NCI-H82 (cell line): Measurements from ENCODE around the gene TM9SF2.
"Not testable (repeated sequence)": the region's sequence is repeated elsewhere in the genome, so short reads cannot be mapped to it uniquely, and the experiment has no call there.

ENCODE experiments used
- DNase-seq: peaks from one replicate; lab custom pipeline; 2025; lab: John Stamatoyannopoulos, UW

The TM9SF2 gene, protein sequence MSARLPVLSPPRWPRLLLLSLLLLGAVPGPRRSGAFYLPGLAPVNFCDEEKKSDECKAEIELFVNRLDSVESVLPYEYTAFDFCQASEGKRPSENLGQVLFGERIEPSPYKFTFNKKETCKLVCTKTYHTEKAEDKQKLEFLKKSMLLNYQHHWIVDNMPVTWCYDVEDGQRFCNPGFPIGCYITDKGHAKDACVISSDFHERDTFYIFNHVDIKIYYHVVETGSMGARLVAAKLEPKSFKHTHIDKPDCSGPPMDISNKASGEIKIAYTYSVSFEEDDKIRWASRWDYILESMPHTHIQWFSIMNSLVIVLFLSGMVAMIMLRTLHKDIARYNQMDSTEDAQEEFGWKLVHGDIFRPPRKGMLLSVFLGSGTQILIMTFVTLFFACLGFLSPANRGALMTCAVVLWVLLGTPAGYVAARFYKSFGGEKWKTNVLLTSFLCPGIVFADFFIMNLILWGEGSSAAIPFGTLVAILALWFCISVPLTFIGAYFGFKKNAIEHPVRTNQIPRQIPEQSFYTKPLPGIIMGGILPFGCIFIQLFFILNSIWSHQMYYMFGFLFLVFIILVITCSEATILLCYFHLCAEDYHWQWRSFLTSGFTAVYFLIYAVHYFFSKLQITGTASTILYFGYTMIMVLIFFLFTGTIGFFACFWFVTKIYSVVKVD

DNA sequence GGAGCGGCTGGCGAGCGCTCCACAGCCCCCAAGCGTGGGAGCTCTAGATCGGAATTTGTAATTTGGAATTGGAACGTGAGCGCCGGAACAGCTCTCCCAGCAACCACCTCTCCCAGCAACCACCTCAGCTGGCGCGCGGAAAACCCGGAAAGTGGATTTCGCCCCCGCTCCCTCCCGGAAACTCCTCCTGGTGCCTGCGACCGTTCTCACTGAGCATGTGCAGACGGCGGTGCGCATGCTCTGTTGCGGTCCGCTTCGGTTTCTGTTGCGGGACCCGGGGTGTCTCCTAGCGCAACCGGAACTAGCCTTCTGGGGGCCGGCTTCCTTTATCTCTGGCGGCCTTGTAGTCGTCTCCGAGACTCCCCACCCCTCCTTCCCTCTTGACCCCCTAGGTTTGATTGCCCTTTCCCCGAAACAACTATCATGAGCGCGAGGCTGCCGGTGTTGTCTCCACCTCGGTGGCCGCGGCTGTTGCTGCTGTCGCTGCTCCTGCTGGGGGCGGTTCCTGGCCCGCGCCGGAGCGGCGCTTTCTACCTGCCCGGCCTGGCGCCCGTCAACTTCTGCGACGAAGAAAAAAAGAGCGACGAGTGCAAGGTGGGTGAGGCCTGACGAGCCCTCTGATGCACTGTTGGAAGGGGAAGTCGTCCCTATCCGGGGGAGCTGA lies at the start of gene TM9SF2:
TSS of gene TM9SF2 (plus strand) at position 289 of the 664 bp plus-strand sequence. CDS start at position 424, 135 bp downstream.
- DNase-seq: peak; percentile 99

DNA sequence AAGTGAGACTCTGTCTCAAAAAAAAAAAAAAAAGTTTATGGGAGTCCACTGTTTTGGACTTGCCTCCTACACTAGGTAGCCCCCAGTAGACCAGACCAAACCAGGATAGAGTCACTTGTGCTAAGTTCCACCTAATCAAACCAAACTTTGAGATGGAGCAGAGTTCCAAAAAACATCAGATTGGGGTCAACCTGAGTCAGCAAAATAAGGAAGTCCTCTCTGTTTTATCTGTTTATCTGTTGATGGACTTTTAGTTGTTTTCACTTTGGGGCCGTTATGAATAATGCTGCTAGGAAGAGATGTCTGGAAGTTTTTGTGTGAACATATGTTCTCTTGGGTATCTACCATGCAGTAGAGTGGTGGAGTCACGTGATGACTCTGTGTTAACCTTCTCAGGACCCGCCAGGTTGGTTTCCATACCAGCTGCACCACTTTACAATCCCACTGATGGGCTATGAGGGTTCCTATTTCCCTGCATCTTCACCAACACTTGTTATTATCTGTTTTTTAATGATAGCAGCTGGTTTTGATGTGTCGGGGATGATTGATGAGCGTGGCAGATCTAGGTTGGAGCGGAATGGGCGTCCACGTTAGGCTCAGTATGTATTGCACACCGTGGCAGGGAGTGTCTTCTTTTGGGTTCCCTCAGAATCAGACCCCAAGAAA lies 46.6 kb upstream of the TM9SF2 start:
- no peak for DNase-seq

DNA sequence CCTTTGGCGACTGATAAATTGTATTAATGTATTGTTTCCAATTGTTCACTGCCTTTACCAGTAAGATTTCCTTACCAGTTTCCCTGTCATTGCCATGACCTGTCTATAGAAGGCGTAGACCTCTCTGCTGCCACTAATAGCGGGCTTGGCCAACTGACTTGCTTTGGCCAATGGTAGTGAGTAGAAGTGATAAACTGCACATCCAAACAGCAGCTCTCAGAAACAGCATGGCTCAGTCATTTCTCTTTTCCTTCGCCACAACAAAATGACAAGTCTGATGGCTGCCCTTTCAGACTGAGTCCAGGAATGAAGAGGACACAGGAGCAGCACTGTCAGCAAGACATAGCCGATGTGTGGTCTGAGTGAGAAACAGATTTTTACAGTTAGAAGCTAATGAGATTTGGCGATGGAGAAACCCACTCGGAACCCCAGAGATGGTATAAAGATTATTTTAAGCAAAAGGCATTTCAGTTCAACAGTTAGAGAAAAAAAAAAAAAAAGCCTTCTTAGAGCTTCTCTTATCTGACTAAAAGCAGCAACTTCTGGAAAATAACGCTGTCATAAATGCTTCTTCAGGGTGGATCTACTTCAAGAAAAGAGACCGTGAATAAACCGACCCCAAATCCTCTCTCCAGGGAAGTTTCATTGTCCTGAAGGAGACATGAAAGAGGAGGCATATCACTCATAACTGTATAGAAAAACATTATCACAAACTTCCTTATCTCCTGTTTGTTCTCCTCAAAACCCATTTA lies 42.0 kb upstream of the TM9SF2 start:
- peak; percentile 34 for DNase-seq

DNA sequence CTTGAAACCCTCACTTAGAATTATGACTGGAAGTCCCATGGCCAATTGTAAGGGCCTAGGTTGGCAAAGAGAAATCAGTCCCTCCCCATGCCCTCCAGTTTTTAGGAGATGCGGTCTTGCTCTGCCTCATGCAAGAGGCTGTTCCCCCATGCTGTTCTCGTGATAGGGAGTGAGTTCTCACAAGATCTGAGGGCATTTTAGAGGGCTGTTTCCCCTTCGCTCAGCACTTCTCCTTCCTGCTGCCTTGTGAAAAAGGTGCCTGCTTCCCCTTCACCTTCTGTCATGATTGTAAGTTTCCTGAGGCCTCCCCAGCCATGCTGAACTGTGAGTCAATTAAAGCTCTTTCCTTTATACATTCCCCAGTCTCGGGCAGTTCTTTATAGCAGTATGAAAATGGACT lies 40.5 kb upstream of the TM9SF2 start:
- not testable (repeated sequence) for DNase-seq

DNA sequence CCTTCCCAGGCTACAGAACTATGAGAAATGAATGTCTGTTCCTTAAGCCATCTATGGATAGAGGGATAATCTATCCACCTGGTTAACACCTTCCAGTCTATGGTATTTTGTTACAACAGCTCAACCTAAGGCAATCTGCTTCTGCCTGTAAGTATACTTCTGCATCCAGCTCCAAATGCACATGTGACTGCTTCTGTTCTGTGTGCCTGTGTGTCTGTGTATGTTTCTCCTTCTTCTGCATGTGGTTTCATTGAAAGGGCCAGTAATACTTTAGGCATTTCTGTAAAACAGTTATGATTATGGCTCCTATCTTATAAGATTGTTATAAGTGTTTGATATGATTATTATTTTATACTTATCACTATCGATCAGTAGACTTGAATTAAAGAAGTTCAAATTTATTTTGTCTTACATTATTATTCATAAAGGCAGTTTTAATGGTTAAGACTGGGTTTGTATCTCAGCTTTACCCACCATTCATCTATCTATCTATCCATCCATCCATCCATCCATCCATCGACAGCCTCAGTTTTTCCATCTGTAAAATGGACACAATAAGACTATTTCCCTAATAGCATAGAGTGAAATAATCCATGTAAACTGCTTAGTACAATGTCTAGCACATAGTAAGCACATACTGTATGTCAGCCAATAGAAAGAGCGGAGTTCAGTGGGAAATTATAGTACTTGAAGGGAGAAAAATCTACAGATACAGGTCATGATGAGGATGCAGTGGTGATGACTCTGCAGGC lies 37.5 kb upstream of the TM9SF2 start:
- peak; percentile 26 for DNase-seq

DNA sequence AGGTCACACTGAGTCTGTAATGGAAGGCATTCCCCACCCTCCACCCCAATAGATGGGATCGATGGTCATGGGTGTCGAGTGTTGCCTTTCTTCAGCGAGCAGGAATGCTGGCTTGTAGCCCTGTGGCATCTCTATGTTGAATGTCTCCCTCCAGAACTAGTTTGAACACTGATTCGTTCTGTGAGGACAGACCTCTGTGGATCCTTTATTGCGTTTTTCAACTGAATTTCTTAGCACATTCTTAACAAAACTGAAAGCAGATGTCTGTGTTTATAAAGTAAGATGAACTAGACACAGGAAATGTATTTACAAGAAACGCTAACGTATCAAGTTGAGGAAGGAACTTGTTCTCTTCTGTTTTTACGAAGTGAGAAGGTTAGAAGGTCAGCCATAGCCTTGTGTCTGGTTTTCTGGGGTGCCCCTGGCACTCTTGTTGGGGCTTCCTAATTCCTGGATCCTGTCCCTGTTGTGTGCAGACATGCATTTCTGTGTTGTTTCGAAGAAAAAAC lies 36.8 kb upstream of the TM9SF2 start:
- no peak for DNase-seq

DNA sequence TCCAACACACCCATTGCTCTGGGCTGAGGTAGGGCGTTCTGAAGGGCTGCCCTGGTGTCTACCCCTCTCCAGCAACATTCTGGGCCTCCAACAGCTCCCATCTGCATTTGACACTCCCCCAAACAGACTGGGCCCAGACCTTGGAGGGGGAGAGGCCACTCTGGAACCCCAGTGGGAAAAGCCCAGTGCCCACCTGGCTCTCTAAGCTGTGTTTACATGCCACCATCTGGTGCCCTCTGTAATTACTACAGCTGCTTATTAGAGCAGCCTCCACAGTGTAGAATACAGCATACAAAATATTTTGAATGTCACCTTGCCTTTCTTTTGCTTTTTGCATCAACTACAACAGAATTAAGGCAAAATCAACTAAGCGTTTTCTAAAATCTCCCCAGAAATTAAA lies 35.8 kb upstream of the TM9SF2 start:
- DNase-seq: peak; percentile 92

DNA sequence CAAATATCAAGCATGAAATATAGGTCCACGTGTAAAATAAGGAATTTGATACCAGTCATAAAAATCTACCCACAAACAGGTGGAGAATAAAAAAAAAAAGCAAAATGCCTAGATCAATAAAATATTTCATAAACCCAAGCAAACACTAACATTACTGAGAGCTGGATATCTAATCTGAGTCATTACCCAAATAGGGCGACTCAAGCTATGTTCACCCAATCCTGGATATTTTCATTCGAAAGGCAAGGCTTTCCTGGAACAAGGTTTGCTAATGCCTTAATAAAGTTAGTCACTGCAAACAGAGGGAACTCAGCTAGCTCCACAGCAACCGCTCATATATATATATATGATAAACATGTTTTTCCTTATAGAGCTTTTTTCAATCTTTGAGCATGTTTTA lies 33.5 kb upstream of the TM9SF2 start:
- DNase-seq: no peak

DNA sequence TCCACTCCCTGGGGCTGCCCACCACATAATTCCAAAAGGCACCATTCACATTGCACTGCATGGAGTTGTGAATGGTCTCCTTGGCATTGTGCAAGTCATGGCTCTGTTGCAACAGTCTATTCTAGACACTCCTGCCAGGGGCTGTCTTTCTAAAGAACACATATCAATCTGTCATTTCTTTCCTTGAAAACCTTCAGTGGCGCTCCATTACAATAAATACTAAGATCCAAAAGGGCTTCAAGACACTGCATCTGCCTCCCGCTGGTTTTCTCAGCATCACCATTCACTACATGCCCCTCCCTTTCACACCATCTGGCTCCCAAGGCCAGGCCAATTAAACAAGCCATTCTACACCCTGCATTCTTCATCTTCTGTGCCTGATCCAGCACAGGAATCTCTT lies 32.2 kb upstream of the TM9SF2 start:
- peak; percentile 85 for DNase-seq

DNA sequence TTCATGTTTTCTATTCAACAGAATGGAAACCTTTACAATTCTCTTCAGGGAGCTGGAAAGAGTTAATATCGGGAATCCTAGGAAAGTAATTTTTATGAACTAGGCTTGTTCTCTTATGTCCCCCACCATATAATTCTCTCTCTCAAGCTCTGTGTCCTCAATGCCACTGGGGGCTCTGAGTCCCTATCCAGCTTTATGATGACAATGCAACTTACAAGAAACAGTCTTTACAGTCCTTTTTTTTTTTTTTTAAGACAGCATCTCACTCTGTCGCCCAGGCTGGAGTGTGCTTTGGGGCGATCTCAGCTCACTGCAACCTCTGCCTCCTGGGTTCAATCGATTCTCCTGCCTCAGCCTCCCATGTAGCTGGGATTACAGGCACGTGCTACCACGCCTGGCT lies 31.2 kb upstream of the TM9SF2 start:
- no peak for DNase-seq

DNA sequence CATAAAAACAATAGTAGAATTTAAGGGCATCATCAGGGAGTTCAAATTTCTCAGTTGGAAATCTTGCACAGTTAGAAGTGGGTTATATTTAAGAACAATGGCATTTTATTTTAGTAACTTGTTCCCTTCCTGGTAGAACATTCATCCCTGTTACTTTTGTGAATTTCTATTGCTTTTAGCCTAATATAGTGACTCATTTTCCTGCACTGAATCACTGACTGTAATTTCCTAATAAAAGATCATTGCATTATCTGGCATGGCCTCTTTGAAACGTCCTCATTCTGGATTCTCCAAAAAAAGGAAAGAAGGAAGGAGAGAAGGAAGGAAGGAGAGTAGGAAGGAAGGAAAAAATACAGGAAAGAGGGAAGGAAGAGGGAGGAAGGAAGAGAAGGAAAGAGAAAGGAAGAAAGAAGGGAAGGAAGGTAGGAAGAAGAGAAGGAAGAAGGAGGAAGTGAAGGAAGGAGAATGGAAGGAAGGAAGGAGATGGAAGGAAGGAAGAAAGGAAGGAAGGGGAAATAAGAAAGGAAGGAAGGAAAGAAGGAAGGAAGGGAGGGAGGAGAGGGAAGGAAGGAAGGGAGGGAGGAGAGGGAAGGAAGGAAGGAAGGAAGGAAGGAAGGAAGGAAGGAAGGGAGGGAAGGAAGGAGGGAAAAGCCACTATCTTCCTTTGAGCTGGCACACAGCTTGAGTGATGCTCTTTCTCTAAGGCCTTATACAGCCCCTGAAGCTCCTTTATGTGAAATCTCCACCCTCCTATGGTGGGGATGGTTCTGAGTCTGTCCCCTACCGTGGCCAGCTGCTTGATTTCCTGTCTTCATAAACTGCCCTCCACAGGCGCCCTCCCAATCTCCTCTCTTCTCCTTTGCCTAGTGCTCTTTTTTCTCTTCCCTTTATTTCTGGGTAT lies 29.8 kb upstream of the TM9SF2 start:
- no peak for DNase-seq

DNA sequence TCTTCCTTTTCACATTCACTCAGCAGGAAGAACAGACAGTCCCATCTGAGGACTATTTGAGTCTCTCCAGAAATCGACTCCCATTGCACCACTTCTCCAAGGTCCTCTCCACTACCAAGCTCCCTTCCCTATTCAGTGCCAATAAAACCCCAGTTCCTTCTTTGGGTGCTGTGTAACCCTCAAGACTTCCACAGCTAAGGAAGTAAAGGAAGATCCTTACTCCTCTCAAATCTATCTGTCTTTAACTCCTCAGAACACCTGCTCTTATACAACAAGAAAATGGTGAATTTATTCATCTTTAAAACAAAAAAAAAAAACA lies 29.2 kb upstream of the TM9SF2 start:
- DNase-seq: no peak

DNA sequence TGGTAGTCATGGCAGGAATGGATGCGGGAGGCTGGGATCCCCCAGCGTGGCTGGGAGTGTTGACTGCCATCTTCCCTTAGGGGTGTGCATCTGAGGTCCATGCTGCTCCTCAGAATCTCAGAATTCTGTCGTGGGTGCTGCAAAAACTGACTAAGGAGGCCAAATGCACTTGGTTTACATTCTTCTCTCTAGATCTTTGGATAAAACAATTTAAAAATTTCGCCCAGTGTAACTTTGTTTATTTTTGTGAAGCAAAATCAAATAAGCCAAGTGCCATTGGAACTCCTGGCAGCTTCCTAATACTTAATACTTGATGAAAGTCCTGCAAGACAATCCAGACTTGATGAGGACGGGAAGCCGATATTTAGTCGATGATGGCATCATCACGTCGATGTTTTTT lies 27.8 kb upstream of the TM9SF2 start:
- DNase-seq: no peak

DNA sequence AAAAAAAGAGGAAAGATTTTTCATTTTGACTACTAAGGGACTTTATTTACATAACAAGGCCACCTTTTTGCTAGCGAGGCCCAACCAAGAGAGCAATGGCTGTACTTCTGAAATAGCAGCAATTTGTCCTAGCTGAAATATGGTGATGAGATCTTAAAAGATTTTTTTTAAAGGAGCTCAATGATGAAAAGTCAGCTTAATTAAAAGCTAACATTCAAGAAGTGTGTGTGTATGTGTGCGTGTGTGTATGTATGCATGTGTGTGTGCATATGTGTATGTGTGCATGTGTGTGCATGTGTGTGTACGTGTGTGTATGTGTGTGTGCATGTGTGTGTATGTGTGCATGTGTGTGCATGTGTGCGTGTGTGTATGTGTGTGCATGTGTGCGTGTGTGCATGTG lies 24.6 kb upstream of the TM9SF2 start:
- no peak for DNase-seq

DNA sequence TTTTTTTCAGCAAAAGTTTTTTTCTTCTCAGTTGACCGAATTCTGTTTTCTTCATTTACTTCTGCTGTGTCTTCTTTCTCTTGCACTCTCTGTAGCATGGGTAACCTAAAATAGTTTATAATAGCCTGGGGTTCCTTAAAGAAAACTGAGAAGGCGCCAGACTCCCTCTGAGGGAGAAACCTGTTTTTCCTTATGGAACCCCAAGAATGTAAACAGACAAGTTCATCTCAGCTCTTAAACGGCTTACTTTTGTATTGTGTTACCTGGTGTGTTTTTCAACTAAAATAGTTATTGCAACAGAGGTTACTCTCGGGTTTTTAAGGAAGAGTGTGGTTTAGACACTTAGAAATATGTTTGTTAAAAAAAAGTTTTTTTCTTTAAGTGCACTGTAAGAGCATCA lies 23.8 kb upstream of the TM9SF2 start:
- DNase-seq: no peak

DNA sequence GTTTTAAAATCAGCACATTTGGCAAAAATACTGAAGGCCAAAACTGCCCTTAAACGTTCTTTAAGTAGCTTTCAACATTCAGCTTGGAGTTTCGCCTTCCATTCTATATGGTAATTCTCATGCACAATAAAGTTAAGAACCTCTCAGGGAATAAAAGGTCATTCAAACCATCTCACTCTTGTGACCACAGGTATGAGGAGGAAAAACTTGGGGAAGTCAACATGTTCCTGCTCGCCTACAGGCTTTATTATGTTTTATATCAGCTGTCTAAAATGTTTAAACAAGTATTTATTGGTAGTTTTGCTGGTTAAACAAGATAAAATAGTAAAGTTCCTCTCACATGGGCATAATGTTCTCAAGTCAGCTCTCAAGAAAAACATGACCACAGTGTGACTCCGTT lies 19.9 kb upstream of the TM9SF2 start:
- DNase-seq: no peak

DNA sequence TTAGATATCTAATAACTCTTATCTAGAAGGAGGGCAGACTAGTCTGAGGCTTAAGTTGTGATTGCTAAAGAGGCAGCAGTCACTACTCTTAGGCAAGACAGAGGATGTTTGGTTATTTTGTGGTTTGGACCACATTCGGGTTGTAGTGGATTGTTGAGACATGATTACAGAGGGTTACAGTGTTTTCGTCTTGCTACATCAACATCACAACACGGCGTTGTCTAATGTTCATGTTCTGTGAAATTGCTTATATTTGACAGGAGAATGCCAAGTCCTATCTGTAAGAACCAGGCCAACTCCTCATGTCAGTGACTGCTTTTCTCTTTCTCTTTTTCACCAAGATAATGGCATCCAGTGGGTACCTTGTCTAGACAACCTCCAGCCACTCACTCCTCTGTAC lies 16.8 kb upstream of the TM9SF2 start:
- DNase-seq: no peak

DNA sequence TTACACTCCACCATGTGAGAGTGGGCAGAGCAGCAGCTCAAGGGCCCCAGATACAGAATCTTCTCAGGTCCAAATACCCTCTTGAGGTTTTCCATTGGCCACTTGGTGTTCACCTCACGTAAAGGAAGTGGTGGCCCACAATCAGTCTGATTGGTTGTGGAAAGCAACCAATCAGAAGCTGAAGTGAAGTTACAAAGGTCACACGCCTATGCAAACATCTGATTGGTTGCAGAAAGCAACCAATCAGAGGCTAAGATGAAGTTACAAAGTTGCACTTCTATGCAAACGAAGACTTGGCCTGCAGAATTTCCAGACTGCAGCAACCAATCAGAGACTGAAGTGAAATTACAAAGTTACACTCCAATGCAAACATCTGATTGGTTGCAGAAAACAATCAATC lies 14.3 kb upstream of the TM9SF2 start:
- no peak for DNase-seq

DNA sequence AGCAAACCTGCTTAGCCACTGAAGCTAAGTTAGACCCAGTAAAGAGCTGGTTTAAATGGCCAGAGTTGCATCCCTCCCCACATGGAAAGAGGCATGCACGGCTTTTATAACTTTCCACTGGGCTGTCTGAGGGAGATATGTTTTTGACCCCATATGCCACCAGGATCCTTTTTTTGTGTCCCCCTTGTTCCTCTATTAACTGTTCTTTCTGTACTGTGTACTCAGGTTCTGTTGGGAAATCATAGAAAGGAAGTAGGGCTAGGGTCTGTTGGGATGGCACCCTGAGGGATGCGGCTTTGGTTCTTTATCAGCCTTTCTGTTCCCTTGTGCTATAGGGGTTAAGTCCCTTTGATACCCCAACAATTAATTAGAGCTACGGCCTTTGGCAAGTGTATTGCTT lies 12.2 kb upstream of the TM9SF2 start:
- DNase-seq: no peak

DNA sequence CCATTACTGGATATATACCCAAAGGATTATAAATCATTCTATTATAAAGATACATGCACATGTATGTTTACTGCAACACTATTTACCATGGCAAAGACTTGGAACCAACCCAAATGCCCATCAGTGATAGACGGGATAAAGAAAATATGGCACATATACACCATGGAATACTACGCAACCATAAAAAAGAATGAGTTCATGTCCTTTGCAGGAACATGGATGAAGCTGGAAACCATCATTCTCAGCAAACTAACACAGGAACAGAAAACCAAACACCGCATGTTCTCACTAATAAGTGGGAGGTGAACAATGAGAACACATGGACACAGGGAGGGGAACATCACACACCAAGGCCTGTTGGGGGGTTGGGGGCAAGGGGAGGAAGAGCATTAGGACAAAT lies 9.5 kb upstream of the TM9SF2 start:
- not testable (repeated sequence) for DNase-seq
